ENCODE results near the gene DAAM2.

DAAM2 gene

GRCh38 chr6:39821742-39822532 is 29.8 kb downstream of the DAAM2 start:
- no peak overlapping the region for H3K9ac ChIP-seq (ENCODE audit: low read depth, low read length)
- H3K9me3 ChIP-seq (ENCODE audit: control insufficient read depth, insufficient read depth, low read length): no peaks in the 10 kb centered on the region
- H3K27me3 ChIP-seq (ENCODE audit: control insufficient read depth, insufficient read depth, low read length): no peaks in the 10 kb centered on the region
- peaks cover 2% of the 10 kb centered on the region for H3K4me1 ChIP-seq (ENCODE audit: control insufficient read depth, insufficient read depth, low read length)
- H3K36me3 ChIP-seq (ENCODE audit: control insufficient read depth, insufficient read depth, low read length): no peaks in the 10 kb centered on the region
- no peak overlapping the region for H3K4me3 ChIP-seq (ENCODE audit: low read depth, low read length)

DNA sequence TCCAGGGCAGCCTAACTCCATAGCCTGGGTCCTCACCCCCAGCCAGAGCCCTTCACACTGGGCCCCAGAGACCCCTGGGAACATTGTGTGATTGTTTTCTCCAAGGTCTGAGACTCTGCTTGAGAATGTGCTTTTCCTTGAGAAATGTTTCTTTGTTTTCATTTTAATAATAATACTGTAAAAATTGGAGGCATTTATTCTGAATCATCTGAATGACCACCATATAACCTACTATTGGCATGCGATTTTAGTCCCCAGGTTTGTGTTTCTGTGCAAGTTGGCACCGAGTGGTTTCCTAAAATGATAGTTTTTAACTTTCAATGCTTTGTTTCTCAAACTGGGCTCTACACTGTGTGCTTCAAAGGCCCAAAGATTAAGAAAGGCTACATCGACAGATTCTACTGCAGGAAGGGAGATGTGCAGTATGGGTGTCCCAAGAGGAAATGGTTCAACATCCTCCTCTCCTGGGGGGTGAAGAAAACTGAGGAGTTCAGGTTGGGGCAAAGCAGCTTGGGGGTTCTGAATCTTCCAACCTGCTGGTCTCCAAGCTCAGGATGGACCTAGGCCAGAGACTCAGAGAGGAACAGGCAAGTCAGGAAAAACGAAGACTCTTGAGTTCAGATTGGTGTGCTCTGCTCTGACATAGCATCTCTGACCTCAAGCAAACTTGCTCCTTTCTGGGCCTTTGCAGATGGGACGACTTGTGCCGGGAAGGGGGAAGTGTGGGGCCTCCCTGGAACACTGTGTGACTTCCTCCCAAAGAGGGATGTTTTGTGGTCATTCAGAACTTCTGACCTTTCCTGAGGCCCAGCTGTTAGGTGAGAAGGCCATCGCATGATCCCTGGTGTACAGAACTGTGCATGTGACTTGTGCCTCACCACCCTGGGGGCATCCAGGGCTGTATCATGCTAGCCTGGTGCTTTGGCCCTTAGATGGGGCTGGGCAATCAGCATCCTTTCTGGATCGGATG is 31.0 kb downstream of the DAAM2 start:
- Histone ChIP-seq H3K9ac (ENCODE audit: low read depth, low read length) (no peak overlapping the region), H3K9me3 (ENCODE audit: control insufficient read depth, insufficient read depth, low read length) (no peaks in the 10 kb centered on the region), H3K27me3 (ENCODE audit: control insufficient read depth, insufficient read depth, low read length) (no peaks in the 10 kb centered on the region), H3K4me3 (ENCODE audit: low read depth, low read length) (no peak overlapping the region), H3K36me3 (ENCODE audit: control insufficient read depth, insufficient read depth, low read length) (no peaks in the 10 kb centered on the region), H3K4me1 (ENCODE audit: control insufficient read depth, insufficient read depth, low read length) (peaks cover 2% of the 10 kb centered on the region)

DNA sequence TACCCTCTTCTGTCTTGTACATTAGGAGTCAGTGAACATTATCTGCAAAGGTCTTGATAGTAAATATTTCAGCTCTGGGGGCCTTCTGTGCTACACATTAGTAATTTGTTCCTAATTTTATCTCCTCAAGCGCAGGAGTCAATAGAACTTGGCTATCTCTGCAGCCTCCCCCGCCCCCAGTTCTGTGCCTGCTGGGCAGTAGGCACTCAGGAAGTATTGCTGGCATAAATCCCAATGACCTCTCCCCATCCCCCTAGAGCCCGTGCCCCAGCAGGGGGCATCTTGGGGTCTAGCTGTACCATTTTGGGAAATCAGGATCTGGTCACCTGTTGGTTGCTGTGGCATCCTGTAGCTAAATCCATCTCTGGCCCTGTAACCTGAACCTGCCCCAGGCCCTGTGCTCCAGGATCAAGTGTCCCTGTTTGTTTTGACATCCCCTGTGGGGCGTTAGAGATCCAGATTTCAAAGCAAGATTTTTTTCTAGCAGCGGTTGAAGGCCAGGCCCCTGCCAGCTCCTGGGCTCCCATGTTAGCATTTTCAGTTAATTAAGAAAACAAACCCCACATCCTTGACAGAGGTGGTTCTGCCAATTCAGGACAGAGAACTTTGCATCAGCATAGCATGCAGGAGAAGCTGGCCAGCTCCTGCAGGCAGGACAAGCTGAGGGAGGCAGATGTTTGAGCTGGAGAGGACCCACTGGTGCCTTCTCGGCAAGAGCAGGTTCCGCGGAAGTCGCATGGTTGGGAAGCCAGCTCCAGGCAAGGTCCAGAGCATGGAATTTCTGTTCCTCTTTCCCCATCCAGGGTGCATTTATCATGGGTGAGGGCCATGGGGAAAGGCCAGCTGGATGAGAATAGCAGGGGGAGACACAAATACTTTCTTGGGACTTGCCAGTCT is 32.1 kb downstream of the DAAM2 start:
- Histone ChIP-seq H3K9ac (ENCODE audit: low read depth, low read length) (no peak overlapping the region), H3K9me3 (ENCODE audit: control insufficient read depth, insufficient read depth, low read length) (no peaks in the 10 kb centered on the region), H3K36me3 (ENCODE audit: control insufficient read depth, insufficient read depth, low read length) (no peaks in the 10 kb centered on the region), H3K27me3 (ENCODE audit: control insufficient read depth, insufficient read depth, low read length) (no peaks in the 10 kb centered on the region), H3K4me3 (ENCODE audit: low read depth, low read length) (no peak overlapping the region), H3K4me1 (ENCODE audit: control insufficient read depth, insufficient read depth, low read length) (peaks cover 2% of the 10 kb centered on the region)

DNA sequence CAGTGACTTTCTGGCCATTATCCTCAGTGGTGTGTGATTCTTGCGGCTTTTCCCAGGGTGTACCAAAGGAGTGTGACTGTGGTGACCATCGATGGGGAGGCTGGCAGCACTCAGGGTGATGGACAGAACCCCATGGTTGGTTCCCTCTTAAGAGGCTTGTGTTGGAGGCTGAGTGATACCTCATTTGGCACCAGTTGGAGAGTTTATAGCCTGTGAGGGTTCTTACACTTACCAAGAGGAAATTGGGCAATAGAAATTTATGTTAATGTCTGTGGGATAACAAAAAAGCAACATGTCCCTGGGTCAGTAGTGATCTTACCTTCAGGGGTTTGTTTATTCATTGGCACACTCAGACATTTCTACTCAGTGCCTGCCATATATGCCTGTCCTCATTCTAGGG is 37.2 kb downstream of the DAAM2 start:
- Histone ChIP-seq H3K9me3 (ENCODE audit: control insufficient read depth, insufficient read depth, low read length) (no peaks in the 10 kb centered on the region), H3K36me3 (ENCODE audit: control insufficient read depth, insufficient read depth, low read length) (no peaks in the 10 kb centered on the region), H3K27me3 (ENCODE audit: control insufficient read depth, insufficient read depth, low read length) (no peaks in the 10 kb centered on the region), H3K4me1 (ENCODE audit: control insufficient read depth, insufficient read depth, low read length) (no peaks in the 10 kb centered on the region), H3K4me3 (ENCODE audit: low read depth, low read length) (no peak overlapping the region), H3K9ac (ENCODE audit: low read depth, low read length) (no peak overlapping the region)

DNA sequence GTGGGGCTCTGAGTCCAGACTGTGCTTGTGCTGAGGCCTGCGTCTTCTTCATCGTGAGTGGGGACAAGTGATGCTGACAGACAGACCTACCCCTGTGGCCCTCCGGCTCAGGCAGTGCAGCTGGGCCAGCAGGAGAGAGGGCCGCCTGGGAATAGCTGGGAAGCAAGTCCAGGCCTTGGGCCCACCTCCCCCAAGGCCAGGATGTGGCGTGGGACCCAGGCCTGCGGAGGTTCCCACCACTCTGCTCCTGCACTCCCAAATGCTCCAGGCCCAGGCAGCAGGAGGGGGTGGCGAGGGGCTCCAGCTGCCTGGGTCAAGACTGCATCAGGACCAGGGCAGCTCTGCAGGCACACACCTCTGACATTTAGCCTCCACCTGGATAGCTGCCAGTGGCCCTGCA is 38.3 kb downstream of the DAAM2 start:
- no peaks in the 10 kb centered on the region for H3K36me3 ChIP-seq (ENCODE audit: control insufficient read depth, insufficient read depth, low read length)

GRCh38 chr6:39831701-39832100 is 39.5 kb downstream of the DAAM2 start:
- Histone ChIP-seq H3K4me3 (ENCODE audit: low read depth, low read length) (no peak overlapping the region), H3K9ac (ENCODE audit: low read depth, low read length) (no peak overlapping the region), H3K9me3 (ENCODE audit: control insufficient read depth, insufficient read depth, low read length) (no peaks in the 10 kb centered on the region), H3K36me3 (ENCODE audit: control insufficient read depth, insufficient read depth, low read length) (no peaks in the 10 kb centered on the region), H3K27me3 (ENCODE audit: control insufficient read depth, insufficient read depth, low read length) (no peaks in the 10 kb centered on the region), H3K4me1 (ENCODE audit: control insufficient read depth, insufficient read depth, low read length) (no peaks in the 10 kb centered on the region)

More for the DNA sequence above, 38.3 kb downstream of the DAAM2 start:
- no peaks in the 10 kb centered on the region for H3K4me1 ChIP-seq (ENCODE audit: control insufficient read depth, insufficient read depth, low read length)
- no peaks in the 10 kb centered on the region for H3K9me3 ChIP-seq (ENCODE audit: control insufficient read depth, insufficient read depth, low read length)
- no peaks in the 10 kb centered on the region for H3K27me3 ChIP-seq (ENCODE audit: control insufficient read depth, insufficient read depth, low read length)
- H3K9ac ChIP-seq (ENCODE audit: low read depth, low read length): no peak overlapping the region
- H3K4me3 ChIP-seq (ENCODE audit: low read depth, low read length): no peak overlapping the region

GRCh38 chr6:39834278-39834677 is 42.1 kb downstream of the DAAM2 start:
- H3K9me3 ChIP-seq (ENCODE audit: control insufficient read depth, insufficient read depth, low read length): no peaks in the 10 kb centered on the region
- H3K27me3 ChIP-seq (ENCODE audit: control insufficient read depth, insufficient read depth, low read length): no peaks in the 10 kb centered on the region
- H3K9ac ChIP-seq (ENCODE audit: low read depth, low read length): no peak overlapping the region
- H3K4me1 ChIP-seq (ENCODE audit: control insufficient read depth, insufficient read depth, low read length): no peaks in the 10 kb centered on the region
- H3K4me3 ChIP-seq (ENCODE audit: low read depth, low read length): no peak overlapping the region
- no peaks in the 10 kb centered on the region for H3K36me3 ChIP-seq (ENCODE audit: control insufficient read depth, insufficient read depth, low read length)

GRCh38 chr6:39834866-39835265 is 42.7 kb downstream of the DAAM2 start:
- Histone ChIP-seq H3K9ac (ENCODE audit: low read depth, low read length) (no peak overlapping the region), H3K27me3 (ENCODE audit: control insufficient read depth, insufficient read depth, low read length) (no peaks in the 10 kb centered on the region), H3K4me3 (ENCODE audit: low read depth, low read length) (no peak overlapping the region), H3K9me3 (ENCODE audit: control insufficient read depth, insufficient read depth, low read length) (no peaks in the 10 kb centered on the region), H3K4me1 (ENCODE audit: control insufficient read depth, insufficient read depth, low read length) (no peaks in the 10 kb centered on the region), H3K36me3 (ENCODE audit: control insufficient read depth, insufficient read depth, low read length) (no peaks in the 10 kb centered on the region)

DNA sequence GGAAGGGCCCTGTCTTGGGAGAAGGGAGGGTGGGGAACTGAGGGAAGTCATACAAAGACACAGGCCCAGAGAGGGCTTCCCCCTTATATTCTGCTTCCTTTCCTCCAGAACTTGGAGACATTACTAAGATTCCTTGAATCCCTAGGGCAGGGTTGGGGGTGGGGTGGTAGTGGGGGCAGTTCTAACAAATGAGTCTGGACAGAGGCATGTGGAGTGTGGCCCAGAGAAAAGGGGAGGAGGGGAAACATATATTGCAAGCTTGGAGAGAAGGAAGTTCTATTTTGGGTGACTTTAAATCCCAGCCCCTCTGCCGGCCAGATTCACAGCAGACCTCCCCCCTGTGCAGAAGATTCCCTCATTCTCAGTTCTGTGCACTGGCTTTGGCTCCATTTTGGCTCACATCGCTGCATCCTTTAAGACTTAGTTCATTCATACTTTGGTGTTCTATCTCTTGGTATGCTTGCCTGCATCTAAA is 43.7 kb downstream of the DAAM2 start:
- Histone ChIP-seq H3K4me3 (ENCODE audit: low read depth, low read length) (no peak overlapping the region), H3K36me3 (ENCODE audit: control insufficient read depth, insufficient read depth, low read length) (no peaks in the 10 kb centered on the region), H3K9ac (ENCODE audit: low read depth, low read length) (no peak overlapping the region), H3K9me3 (ENCODE audit: control insufficient read depth, insufficient read depth, low read length) (no peaks in the 10 kb centered on the region), H3K27me3 (ENCODE audit: control insufficient read depth, insufficient read depth, low read length) (no peaks in the 10 kb centered on the region), H3K4me1 (ENCODE audit: control insufficient read depth, insufficient read depth, low read length) (no peaks in the 10 kb centered on the region)

DNA sequence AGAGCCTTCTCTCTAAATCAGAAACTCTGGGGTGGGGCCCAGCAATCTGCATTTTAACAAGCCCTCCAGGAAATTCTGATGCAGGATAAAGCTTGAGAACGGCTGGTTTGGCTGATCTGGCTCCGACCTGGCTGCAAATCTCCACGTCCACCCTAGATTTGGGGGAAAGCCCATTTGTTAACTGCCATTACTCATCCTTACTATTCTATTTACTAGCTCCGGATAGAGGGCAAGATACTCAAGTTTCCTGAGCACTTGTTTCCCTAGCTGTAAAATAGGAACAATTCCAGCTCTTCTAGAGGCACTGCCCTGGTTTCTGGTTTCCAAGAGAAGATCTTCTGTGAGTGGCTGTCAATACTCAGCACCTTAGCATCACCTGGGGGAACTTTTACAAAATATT is 44.4 kb downstream of the DAAM2 start:
- Histone ChIP-seq H3K4me3 (ENCODE audit: low read depth, low read length) (no peak overlapping the region), H3K36me3 (ENCODE audit: control insufficient read depth, insufficient read depth, low read length) (no peaks in the 10 kb centered on the region), H3K9me3 (ENCODE audit: control insufficient read depth, insufficient read depth, low read length) (no peaks in the 10 kb centered on the region), H3K9ac (ENCODE audit: low read depth, low read length) (no peak overlapping the region), H3K4me1 (ENCODE audit: control insufficient read depth, insufficient read depth, low read length) (no peaks in the 10 kb centered on the region), H3K27me3 (ENCODE audit: control insufficient read depth, insufficient read depth, low read length) (no peaks in the 10 kb centered on the region)

GRCh38 chr6:39839445-39839844 is 47.3 kb downstream of the DAAM2 start:
- Histone ChIP-seq H3K36me3 (ENCODE audit: control insufficient read depth, insufficient read depth, low read length) (no peaks in the 10 kb centered on the region), H3K9me3 (ENCODE audit: control insufficient read depth, insufficient read depth, low read length) (no peaks in the 10 kb centered on the region)

More at GRCh38 chr6:39839445-39839844, 47.3 kb downstream of the DAAM2 start:
- Histone ChIP-seq H3K4me3 (ENCODE audit: low read depth, low read length) (no peak overlapping the region), H3K9ac (ENCODE audit: low read depth, low read length) (no peak overlapping the region), H3K4me1 (ENCODE audit: control insufficient read depth, insufficient read depth, low read length) (no peaks in the 10 kb centered on the region), H3K27me3 (ENCODE audit: control insufficient read depth, insufficient read depth, low read length) (no peaks in the 10 kb centered on the region)

Measured in iPS-15b (cell line).